CD14-positive monocyte (primary cell): ENCODE data around the gene COL2A1. TPM values are rescaled to one million over a fixed set of nuclear protein-coding genes. Genes with fewer than 3 reads are reported as not detected.
A peak's percentile ranks its signal among the peaks of the same experiment; 100 is the strongest.

Experiments
- DNase-seq, 3 donors: peaks; one replicate each; pipeline ENCODE4 v3.0.0-alpha.2; 2011 to 2022
- H2AFZ ChIP-seq: 2 replicates; pipeline ENCODE4 v1.6.0; 2012; ENCODE audit warnings: mild to moderate bottlenecking, low read depth, low read length, inconsistent platforms; ENCODE audit not compliant: insufficient read depth, poor library complexity, severe bottlenecking
- H3K27ac ChIP-seq, 2 donors: 1 replicate in 1 of 2; 2 replicates in 1 of 2; pipeline ENCODE4 v1.5.1; 2012 to 2013; ENCODE audit warnings: low read length in 2 of 2, control low read depth in 1 of 2, inconsistent platforms in 1 of 2, low read depth in 1 of 2, mild to moderate bottlenecking in 1 of 2
- H3K27me3 ChIP-seq, 2 donors: one replicate each; pipeline versions ENCODE4 v1.6.0 to v1.6.1; 2011 to 2013; ENCODE audit warnings: low read length in 2 of 2; ENCODE audit not compliant: control insufficient read depth in 2 of 2, insufficient read depth in 2 of 2
- H3K36me3 ChIP-seq, 2 donors: replicated peaks in 1 of 2; 1 replicate in 1 of 2; 2 replicates in 1 of 2; pipeline versions ENCODE4 v1.5.1 to v1.6.1; 2012 to 2013; ENCODE audit warnings: low read length in 2 of 2, control low read depth in 1 of 2, inconsistent platforms in 1 of 2, mild to moderate bottlenecking in 1 of 2; ENCODE audit not compliant: insufficient read depth in 2 of 2, control insufficient read depth in 1 of 2
- H3K4me1 ChIP-seq, 2 donors: 1 replicate in 1 of 2; 2 replicates in 1 of 2; pipeline versions ENCODE4 v1.5.1 to v1.6.1; 2012 to 2013; ENCODE audit warnings: low read length in 2 of 2, control low read depth in 1 of 2, inconsistent platforms in 1 of 2, mild to moderate bottlenecking in 1 of 2, moderate library complexity in 1 of 2; ENCODE audit not compliant: insufficient read depth in 2 of 2, control insufficient read depth in 1 of 2
- H3K4me2 ChIP-seq: replicated peaks from 2 replicates; pipeline ENCODE3; 2012; ENCODE audit warnings: low read length, moderate library complexity, mild to moderate bottlenecking; ENCODE audit not compliant: poor library complexity, severe bottlenecking; ENCODE audit errors: extremely low read depth
- H3K4me3 ChIP-seq, 3 experiments: fragments of 200-600 bp in 1 of 3; sonication (generic) in 1 of 3; replicated peaks in 1 of 3; 1 replicate in 2 of 3; 2 replicates in 1 of 3; pipeline ENCODE4 v1.5.1; 2011 to 2013; ENCODE audit warnings: low read length in 3 of 3, mild to moderate bottlenecking in 3 of 3, control low read depth in 2 of 3, low read depth in 2 of 3, inconsistent platforms in 1 of 3, moderate library complexity in 1 of 3
- H3K79me2 ChIP-seq: 2 replicates; pipeline ENCODE4 v1.6.0; 2012; ENCODE audit warnings: mild to moderate bottlenecking, control low read depth, inconsistent platforms, low read length, moderate library complexity; ENCODE audit not compliant: insufficient read depth
- H3K9ac ChIP-seq: 2 replicates; pipeline ENCODE4 v1.6.0; 2017; ENCODE audit warnings: low read length, mild to moderate bottlenecking; ENCODE audit not compliant: insufficient read depth, poor library complexity, severe bottlenecking
- H3K9me3 ChIP-seq, 2 donors: replicated peaks in 1 of 2; 1 replicate in 1 of 2; 2 replicates in 1 of 2; pipeline versions ENCODE4 v1.5.1 to v1.6.1; 2012 to 2013; ENCODE audit warnings: low read length in 2 of 2, control low read depth in 1 of 2; ENCODE audit not compliant: control insufficient read depth in 1 of 2, insufficient read depth in 1 of 2
- H4K20me1 ChIP-seq: 2 replicates; pipeline ENCODE4 v1.6.0; 2012; ENCODE audit warnings: mild to moderate bottlenecking, low read length, control low read depth, moderate library complexity; ENCODE audit not compliant: insufficient read depth
- H3K27ac Mint-ChIP-seq, 7 donors: one replicate each; pipeline ENCODE4 v1.8.0; 2020; ENCODE audit warnings: mild to moderate bottlenecking in 7 of 7, mixed read lengths in 7 of 7, moderate library complexity in 6 of 7, inconsistent platforms in 2 of 7
- H3K27me3 Mint-ChIP-seq, 3 donors: one replicate each; pipeline ENCODE4 v1.8.0; 2021 to 2022; ENCODE audit warnings: low read depth in 3 of 3, mild to moderate bottlenecking in 3 of 3, mixed read lengths in 3 of 3, moderate library complexity in 3 of 3, inconsistent platforms in 1 of 3
- H3K36me3 Mint-ChIP-seq, 2 donors: one replicate each; pipeline ENCODE4 v1.8.0; 2020; ENCODE audit warnings: mixed read lengths in 2 of 2, inconsistent platforms in 1 of 2, mild to moderate bottlenecking in 1 of 2
- H3K4me1 Mint-ChIP-seq: one replicate; pipeline ENCODE4 v1.8.0; 2020; ENCODE audit warnings: mild to moderate bottlenecking, mixed read lengths
- H3K4me3 Mint-ChIP-seq, 2 donors: one replicate each; pipeline ENCODE4 v1.8.0; 2020; ENCODE audit warnings: mild to moderate bottlenecking in 2 of 2, mixed read lengths in 2 of 2, moderate library complexity in 1 of 2
- H3K9me3 Mint-ChIP-seq, 7 donors: one replicate each; pipeline ENCODE4 v1.8.0; 2020 to 2022; ENCODE audit warnings: mixed read lengths in 7 of 7, mild to moderate bottlenecking in 6 of 7, moderate library complexity in 6 of 7, inconsistent platforms in 2 of 7
- CTCF ChIP-seq: fragments of 200-600 bp; IDR thresholded peaks from one replicate; pipeline ENCODE4 v1.8.0; 2022; ENCODE audit warnings: antibody characterized with exemption, mild to moderate bottlenecking
- WGBS: methylation state at CpG from one replicate; pipeline ENCODE4 v1.1.5; 2013; ENCODE audit warnings: missing lambda C conversion rate; ENCODE audit not compliant: insufficient coverage; 5-methylcytosine and 5-hydroxymethylcytosine counted together
- intact Hi-C, 2 donors: fragments of 100-400 bp; cut with micrococcal nuclease; formaldehyde crosslinking; loops; one replicate each; pipeline versions ENCODE4 v1.15.0 to v1.15.1; 2023
- polyA plus RNA-seq, 3 donors: library from polyadenylated mRNA; depleted of rRNA in 1 of 3; unstranded in 2 of 3; stranded (reverse) in 1 of 3; fragments of 300-500 nt in 2 of 3; fragments of >200 nt in 1 of 3; fragmentation: Illumina TruSeq in 2 of 3; gene quantifications; 1 replicate in 2 of 3; 2 replicates in 1 of 3; pipeline ENCODE4 v1.2.3, GENCODE V29; 2012 to 2021

The COL2A1 gene
- polyA plus RNA-seq, 3 donors, result not detected

DNA sequence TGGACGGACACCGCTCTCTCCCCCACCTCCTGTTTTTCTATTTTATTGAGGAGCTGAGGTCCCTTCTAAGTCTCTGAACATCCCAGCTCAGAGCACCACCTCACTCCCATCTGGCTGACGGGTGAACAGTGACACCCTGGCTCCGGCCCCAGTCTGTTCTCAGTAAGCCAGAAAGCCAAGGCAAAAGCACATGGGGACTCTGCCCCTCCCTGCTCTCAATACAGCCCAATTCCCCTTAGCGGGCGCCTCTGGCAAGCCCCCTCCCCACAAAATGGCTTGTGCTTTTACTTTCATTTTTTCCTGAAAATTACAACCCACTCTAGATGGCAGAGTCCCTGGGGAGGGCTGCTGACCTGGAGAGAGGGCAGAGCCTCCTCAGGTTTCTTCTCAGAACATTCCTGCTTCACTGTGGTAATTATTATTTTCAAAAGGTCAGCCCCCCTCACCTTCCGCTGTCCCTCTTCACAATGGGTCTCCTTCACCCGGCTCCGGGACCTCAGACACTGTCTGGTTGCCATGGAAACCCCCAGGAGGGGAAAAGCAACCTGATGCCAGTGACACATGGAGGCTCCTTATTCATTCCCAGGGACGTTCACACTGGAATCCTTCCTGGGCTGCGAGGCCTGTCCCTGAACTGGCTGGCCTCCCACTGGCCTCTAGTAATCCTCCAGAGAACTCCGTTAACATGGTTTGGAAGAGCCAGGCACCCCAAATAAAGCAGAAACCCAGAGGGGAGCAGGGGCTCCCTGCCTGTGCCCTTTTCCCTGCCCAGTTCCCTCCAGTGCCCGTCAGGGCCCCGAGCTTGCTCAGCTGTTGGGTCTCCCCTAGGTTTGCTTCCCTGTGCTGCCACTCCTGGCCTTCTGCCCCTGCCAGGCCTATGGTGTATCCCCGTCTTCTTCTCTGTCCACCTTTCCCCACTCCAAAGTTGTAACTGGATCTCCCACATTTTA is 15.9 kb downstream of the COL2A1 start:
- Mint-ChIP-seq H3K27me3 (peaks cover 20 to 48% (median 43%) of the 10 kb centered on the region in 3 donors), H3K9me3 (no peaks in the 10 kb centered on the region), H3K4me3 (no peak overlapping the region), H3K4me1 (peaks cover 14% of the 10 kb centered on the region), H3K36me3 (no peaks in the 10 kb centered on the region), H3K27ac (peak overlapping the region in 1 of 7 donors; percentile 26)
- H3K27ac ChIP-seq, result no peak overlapping the region
- no peaks in the 10 kb centered on the region for H4K20me1 ChIP-seq
- H3K4me2 ChIP-seq, result no peak overlapping the region
- H2AFZ ChIP-seq, result no peak overlapping the region
- H3K9ac ChIP-seq, result no peak overlapping the region
- DNase-seq, result no peak
- H3K4me3 ChIP-seq, result no peak overlapping the region
- no peaks in the 10 kb centered on the region for H3K4me1 ChIP-seq
- no peaks in the 10 kb centered on the region for H3K79me2 ChIP-seq
- WGBS, result 96% methylated on average over 14 of the region's 15 CpGs
- H3K9me3 ChIP-seq, result no peaks in the 10 kb centered on the region
- peaks cover 0 to 5% of the 10 kb centered on the region in 2 donors for H3K27me3 ChIP-seq
- no peak for TF ChIP-seq CTCF
- intact Hi-C loops, result no loop called here
- H3K36me3 ChIP-seq, result no peaks in the 10 kb centered on the region

- Histone ChIP-seq H3K36me3 (no peaks in the 10 kb centered on the region), H3K4me1 (no peaks in the 10 kb centered on the region), H2AFZ (no peak overlapping the region), H4K20me1 (no peaks in the 10 kb centered on the region), H3K79me2 (no peaks in the 10 kb centered on the region), H3K9me3 (no peaks in the 10 kb centered on the region), H3K27ac (no peak overlapping the region), H3K4me3 (no peak overlapping the region), H3K4me2 (no peak overlapping the region), H3K27me3 (peaks cover 0 to 5% of the 10 kb centered on the region in 2 donors), H3K9ac (no peak overlapping the region)
- peaks cover 14% of the 10 kb centered on the region for H3K4me1 Mint-ChIP-seq
- WGBS, result 95% methylated on average over 14 of the region's 14 CpGs
- TF ChIP-seq CTCF, result no peak
- no peak overlapping the region for H3K4me3 Mint-ChIP-seq
- no peak overlapping the region for H3K27ac Mint-ChIP-seq
- intact Hi-C loops, result no loop called here
- no peaks in the 10 kb centered on the region for H3K36me3 Mint-ChIP-seq
- no peak for DNase-seq
- H3K27me3 Mint-ChIP-seq, result peaks cover 16 to 43% (median 36%) of the 10 kb centered on the region in 3 donors
- H3K9me3 Mint-ChIP-seq, result no peaks in the 10 kb centered on the region
Observed at GRCh38 chr12:47987411-47988072, 16.7 kb downstream of the COL2A1 start.
